Neural cell (in vitro differentiated cells): ENCODE data around the gene TENM3.

Experiments
- EZH2 ChIP-seq: fragments of 200-600, 300-800 bp; shearing (Covaris generic), sonication (generic); IDR thresholded peaks from 2 replicates; pipeline ENCODE4 v1.6.1; 2014; ENCODE audit warnings: antibody characterized with exemption, low read length, borderline replicate concordance, mild to moderate bottlenecking; ENCODE audit not compliant: insufficient read depth, poor library complexity, severe bottlenecking
- RAD21 ChIP-seq: fragments of 450-650 bp; conservative IDR thresholded peaks from 2 replicates; pipeline ENCODE4 v1.6.1; 2014; ENCODE audit warnings: antibody characterized with exemption, mild to moderate bottlenecking, moderate library complexity
- SMC3 ChIP-seq: fragments of 450-650 bp; conservative IDR thresholded peaks from 2 replicates; pipeline ENCODE4 v1.6.1; 2014; ENCODE audit warnings: antibody characterized with exemption, mild to moderate bottlenecking, moderate library complexity; ENCODE audit not compliant: poor library complexity
- TF ChIP-seq, protein P1 (sequence below): fragments of 450-650 bp; IDR thresholded peaks from 2 replicates; pipeline ENCODE4 v1.5.1; 2014; ENCODE audit warnings: antibody characterized with exemption, mild to moderate bottlenecking, moderate library complexity; ENCODE audit not compliant: poor library complexity, severe bottlenecking

DNA sequence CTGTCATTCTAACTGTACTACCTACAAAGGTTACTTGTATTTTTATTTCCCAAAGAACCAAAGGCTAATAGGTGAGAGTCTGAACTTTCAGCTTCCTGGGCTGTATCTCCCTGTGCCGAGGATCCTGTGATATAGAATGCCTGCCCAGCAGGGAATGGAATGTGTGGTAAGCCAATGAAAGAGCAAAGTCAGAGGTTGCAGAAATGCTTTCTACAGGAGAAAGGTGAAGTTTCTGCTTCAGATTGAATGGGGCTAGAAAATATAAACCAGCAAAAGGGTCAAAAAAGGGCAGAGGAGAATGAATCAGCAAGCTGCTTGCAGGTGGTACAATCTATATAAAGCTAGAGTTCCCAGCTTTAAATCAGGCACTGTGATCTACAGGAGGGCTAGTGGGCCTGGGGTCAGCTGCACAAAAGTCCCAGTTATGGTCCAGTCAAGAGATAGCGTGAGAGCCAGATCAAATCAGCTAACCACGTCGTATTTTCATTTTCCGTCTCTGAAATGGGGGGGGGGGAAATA, 527.9 kb downstream of the TENM3 start:
- TF ChIP-seq, protein P1, sequence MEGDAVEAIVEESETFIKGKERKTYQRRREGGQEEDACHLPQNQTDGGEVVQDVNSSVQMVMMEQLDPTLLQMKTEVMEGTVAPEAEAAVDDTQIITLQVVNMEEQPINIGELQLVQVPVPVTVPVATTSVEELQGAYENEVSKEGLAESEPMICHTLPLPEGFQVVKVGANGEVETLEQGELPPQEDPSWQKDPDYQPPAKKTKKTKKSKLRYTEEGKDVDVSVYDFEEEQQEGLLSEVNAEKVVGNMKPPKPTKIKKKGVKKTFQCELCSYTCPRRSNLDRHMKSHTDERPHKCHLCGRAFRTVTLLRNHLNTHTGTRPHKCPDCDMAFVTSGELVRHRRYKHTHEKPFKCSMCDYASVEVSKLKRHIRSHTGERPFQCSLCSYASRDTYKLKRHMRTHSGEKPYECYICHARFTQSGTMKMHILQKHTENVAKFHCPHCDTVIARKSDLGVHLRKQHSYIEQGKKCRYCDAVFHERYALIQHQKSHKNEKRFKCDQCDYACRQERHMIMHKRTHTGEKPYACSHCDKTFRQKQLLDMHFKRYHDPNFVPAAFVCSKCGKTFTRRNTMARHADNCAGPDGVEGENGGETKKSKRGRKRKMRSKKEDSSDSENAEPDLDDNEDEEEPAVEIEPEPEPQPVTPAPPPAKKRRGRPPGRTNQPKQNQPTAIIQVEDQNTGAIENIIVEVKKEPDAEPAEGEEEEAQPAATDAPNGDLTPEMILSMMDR = no peak
- TF ChIP-seq SMC3 = no peak
- TF ChIP-seq RAD21 = no peak
- TF ChIP-seq EZH2 = no peak
